HG02798 (cell line): ENCODE results near the gene MORN5.

Experiments used
- ATAC-seq: cut with Tn5 transposase; IDR thresholded peaks from one replicate; pipeline ENCODE4 v1.9.1; 2021; ENCODE audit warnings: mild to moderate bottlenecking; ENCODE audit not compliant: unreplicated experiment, poor library complexity

Gene MORN5

DNA sequence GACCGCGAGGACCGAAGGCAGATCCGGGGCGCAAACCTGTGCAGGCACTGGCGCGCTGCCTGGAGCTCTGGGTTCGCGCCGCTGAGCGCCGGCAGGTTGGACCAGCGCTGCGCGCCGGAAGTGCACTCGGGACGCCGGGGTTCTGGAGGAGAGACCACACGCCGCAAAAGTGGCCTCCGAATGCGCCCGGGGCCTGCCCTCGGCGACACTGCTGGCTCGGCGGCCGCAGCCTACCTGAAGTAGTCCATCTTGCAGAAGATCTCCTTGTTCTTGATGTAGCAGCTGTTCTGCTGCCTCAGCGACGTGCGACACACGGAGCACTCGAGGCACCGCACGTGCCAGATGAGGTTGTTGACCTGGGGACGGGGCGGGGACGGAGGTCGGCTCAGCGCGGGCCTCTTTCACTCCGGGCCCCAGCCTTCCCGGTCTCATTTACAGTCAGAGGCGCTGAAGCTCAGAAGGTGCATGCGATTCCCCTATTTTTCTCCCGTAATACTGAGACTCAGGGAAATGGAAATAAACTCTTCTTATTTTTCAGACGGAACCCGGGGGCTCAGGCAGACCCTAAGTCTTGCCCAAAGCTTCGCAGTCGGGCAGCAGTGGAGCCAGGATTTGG is 66.5 kb downstream of the MORN5 start:
- no peak for ATAC-seq

DNA sequence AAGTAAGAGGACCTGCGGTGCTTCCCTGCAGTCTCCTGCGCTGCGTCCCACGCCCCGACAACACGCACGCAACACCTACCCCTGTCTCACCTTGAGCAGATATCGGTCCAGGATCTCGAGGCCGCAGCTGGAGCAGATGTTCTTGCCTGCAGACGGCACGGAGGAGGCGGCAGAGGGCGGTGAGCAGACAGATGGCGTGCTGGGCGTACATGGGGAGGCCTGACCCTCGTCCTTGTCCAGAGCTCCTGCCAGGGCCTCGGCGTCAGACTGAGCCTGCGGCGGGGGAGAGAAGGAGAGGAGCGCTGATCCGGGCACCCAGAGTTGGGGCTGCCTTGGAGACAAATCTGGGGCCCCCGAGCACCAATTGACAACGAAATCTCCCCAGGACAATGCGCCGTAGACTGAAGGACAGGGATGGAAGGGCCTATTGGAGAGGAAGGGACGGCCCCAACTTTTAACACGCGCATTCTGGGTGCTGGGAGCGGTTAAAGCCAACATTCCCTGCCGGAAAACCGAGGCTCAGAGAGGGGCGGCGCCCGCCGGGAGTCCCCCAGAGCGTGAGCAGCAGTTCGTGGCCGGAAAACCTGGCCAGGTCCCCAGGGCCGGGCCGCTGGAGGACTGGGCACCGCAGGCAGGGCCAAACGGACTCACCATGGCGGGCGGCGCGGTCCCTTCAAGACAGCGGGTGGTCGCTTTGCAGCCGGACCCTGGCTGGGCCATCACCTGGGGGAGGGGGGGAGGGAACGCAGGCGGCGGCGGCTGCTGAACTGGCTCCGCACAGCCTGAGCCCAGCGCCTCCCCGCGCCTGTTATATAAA is 67.3 kb downstream of the MORN5 start:
- ATAC-seq: no peak

DNA sequence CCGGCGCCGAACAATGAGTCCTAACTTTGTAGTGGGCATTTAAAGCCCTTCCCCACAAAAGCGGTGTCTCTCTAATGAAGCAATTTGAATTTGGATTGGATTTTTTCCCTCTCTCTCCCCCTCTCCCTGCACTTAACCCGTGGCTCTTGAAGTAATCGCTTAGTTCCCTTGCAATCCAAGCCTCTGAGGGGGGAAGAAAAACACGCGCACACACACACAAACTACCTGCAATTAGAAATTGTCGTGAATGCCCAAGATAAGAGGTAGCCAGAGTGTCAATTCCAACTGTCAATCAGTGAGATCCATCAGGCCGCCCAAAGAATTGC is 67.8 kb downstream of the MORN5 start:
- ATAC-seq: no peak

DNA sequence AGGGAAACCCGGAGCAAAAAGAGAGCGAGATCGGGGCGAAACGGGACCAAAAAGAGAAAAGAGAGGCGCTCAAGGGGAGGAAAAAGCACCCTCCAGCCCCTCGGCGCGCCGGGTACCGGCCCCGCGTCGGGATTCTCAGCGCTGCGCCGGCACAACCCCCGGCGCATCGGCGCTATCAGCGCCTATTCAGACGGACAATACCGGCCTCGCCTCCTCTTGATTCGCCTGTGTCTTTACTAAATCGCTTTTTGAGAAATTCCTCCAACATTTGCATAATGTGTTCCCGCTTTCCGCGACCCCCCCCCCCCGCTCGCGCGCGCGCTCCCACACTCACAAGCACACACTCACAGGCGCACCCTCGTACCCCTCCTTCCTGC is 68.5 kb downstream of the MORN5 start:
- no peak for ATAC-seq

DNA sequence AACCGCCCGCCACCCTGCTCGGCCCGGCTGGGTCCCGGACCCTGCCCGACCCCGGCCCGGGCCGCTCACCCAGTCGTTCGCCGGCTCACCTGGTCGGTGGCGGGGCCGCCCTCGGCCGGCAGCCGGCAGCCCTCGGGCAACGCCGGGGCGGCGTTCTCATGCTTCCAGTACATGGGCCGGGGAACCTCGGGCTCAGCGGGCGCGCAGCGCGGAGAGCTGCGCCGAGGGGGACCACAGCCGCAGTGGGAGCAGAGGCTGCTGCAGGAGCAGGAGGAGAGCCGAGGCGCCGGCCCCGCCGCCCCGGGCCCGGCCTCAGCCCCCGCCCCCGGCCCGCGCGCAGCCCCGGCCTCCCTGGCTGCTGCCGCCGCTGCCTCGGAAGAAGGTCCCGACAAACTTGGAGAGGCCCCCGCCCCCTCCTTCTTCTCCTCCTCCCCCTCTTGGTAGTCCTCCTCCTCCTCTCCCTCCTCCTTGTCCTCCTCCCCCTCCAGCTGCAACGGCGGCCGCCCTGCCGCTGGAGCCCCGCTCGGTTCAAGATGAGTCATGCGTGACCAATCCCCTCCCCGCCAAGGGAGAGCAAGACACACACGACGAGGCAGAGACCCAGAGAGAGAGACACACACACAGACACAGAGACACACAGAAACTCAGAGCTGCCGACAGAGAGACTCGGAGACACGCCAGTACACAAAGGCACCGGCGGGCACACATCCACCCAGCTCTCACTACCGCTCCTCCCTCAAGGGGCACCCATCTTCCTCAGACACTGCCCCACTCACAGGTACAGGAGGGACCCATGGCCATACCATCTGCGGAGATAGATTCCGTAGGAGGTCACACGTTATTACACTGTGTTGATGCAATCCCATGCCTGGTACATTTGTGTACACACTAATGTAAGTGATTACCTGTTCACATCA is 69.1 kb downstream of the MORN5 start, which contains the start of gene LHX6:
Gene LHX6 (minus strand): TSS at position 390 of the 917 bp plus-strand sequence. CDS start 217 bp downstream, at position 173.
- no peak for ATAC-seq

DNA sequence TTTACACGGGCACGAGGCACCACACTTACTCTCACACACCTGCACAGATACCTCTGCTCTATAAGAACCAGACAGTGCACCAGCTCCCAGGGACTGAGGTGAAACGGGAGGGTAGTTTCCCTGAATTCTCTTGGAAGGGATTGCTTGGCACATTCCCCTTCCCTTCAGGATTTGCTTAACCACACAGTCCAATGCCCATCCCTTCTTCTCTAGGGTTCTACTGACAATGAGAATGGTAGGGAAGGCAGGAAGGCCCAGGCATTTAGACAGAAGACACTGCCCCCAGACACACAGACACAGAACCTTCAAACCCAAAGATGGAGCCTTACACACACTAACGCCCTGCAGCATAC is 69.8 kb downstream of the MORN5 start:
- no peak for ATAC-seq

DNA sequence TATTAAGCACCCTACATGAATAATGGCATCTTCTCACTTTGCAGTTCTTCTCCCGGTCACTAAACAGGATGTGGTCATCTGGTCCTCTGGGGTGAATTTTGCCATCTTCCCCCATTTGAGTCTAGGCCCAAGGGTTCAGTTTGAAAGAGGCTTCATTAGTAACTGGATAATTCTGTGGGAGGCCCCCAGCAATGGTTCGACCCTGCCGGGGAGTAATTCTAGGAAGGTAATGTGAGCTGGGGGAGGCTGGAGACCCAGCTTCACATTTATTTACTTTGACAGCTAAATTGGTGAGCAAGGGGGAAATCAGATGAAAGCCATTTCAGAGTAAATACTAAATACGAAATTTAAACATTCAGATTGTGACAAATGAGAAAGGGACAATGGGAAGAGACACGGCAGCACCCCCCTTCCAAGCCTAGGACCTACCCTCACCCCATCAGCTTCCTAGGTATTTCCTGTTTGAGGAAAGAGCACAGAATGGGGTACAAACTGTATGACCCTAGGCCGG is 73.1 kb downstream of the MORN5 start:
- ATAC-seq: no peak

DNA sequence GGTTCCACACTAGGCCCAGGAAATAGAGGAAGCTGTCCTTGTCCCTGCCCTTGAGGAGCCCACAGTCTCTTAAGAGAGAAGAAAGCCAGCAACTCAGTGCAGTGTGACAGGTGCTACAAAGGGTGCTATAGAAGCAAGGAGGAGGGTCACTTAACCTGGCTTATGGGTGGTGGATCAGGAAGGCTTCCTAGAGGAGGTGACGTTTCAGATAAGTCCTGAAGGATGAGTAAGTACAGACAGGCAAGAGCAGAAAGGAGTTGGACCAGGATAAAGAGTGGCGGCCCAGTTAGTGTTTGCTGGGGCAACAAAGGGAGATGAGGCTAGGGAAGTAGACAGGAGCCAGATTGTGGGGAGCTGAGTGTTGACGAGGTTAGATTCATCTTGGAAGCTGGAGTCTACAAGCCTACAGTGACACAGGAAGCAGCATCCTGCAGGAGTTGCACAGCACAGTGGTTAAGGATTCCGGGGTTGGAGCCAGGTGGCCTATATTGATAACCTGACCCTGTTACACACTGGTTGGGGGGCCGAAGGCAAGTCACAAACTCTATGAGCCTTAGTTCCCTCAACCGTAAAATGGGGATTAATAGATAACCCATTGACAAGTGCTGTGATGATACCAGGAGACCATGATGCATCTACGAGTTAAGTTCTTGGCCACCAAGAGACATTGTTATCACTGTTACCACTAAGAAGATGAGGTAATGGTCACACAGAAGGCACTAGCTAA is 74.5 kb downstream of the MORN5 start:
- no peak for ATAC-seq

DNA sequence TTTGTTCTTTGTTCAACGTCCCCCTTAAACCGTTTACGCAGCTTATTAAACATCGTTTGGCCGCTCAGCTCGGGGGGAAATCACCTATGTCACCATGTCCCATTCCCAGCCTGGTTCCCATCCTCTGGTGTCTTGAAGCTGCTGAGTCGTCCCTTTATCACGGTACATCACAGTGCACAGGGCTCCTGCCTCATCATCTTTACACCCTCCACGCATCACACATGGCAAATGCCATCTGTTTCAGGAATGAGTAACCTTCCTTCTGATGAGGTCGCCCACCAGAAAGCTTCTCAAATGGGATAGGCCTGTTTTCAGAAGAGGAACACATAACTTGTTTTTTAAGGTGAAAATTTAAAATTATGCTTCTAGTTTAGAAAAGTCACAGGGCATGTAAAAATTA is 77.0 kb downstream of the MORN5 start:
- ATAC-seq: no peak

DNA sequence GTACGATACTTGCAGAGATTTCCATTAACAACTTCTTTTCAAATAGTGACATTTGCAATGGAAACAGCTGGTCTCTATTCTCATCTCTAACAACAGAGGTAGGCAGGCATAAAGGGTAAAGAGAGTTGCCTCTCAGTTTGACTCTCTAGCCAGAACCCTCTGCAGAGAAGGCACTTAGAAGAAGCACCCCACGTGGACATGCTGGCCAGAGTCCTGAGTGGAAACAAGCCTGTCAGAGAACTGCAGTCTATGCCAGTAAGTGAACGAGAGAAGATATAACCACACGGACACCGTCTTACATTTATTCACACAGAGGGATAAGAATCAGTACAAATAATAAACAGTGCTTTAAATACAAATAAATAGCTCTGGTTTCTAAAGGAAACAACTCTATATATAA is 80.0 kb downstream of the MORN5 start:
- ATAC-seq: no peak

DNA sequence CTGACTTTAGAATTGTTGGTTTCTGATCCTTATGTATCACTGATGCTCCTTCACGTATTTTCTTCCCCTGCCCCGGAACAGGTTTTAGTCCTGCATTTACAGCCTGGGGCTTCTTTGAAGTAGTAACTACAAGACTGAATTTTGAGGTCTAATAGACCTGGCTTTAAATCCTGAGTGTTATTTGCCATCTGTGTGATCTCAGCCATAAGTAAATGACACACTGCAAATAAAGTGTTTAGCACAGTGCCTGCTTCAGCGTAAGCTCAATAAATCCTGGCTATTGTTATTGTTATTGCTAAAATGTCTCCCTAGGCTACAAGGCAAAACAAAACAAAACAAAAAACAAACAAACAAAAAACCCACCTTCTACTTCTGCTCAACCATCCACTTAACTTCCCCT is 84.6 kb downstream of the MORN5 start:
- no peak for ATAC-seq

DNA sequence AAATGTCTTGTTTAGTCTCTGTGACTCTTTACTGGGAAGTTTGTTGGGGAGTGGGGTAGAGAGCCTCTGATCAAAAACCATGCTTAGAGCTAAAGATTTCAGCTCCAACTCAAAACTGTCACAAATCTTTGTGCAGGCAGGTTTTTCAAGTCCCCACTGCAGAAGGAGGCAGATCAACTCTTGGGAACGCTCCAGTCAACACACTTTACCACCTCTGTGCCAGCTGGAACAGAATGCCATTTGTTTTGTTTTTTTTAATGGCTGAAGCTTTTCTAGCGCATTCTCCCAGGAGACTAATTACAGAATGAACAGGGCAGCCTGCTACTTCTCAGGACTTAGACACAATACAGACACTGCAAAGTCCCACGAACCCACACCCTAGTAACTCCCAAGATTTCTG is 87.0 kb downstream of the MORN5 start:
- no peak for ATAC-seq

DNA sequence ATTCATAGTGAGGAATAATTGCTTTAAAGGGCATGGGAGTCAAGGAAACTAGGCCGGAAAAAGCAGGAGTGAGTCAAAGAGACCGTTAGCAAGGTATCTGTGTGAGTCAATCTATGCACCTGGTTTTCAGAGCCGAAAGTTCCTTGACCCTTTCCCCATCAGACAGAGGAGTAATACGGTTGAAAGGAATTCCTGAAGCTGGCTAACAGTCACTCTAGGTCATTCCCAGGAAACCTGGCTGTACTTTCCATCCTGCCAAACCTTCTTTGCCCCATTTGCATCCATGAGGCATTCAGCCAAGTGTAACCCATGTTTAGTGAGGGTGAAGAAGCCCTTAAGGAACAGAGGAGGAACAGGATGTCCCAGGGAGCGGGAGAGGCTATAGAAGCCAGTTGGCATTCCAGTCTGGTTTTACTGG is 88.7 kb downstream of the MORN5 start:
- ATAC-seq: no peak
